HG03521 (cell line): ENCODE measurements around the gene PNMA8A.
"Not testable (repeated sequence)": the region's sequence is repeated elsewhere in the genome, so short reads cannot be mapped to it uniquely, and the experiment has no call there.

Experiments
- ATAC-seq: cut with Tn5 transposase; IDR thresholded peaks from one replicate; pipeline ENCODE4 v1.9.1; 2021; ENCODE audit warnings: mild to moderate bottlenecking, moderate library complexity; ENCODE audit not compliant: unreplicated experiment

Gene PNMA8A

GRCh38 chr19:46469541-46470185 is 1.7 kb downstream of the PNMA8A start:
- ATAC-seq, result no peak

GRCh38 chr19:46466536-46467196 is 4.7 kb downstream of the PNMA8A start:
- ATAC-seq, result no peak

GRCh38 chr19:46463516-46463915 is 7.8 kb downstream of the PNMA8A start:
- ATAC-seq, result no peak

- ATAC-seq, result no peak
Observed at GRCh38 chr19:46461537-46461936, 9.8 kb downstream of the PNMA8A start.

GRCh38 chr19:46460981-46461380 is 10.4 kb downstream of the PNMA8A start:
- no peak for ATAC-seq

- ATAC-seq, result no peak
Observed at GRCh38 chr19:46460055-46460454, 11.3 kb downstream of the PNMA8A start.

- no peak for ATAC-seq
Observed at GRCh38 chr19:46456930-46457329, 14.4 kb downstream of the PNMA8A start.

GRCh38 chr19:46454244-46454643 is 17.1 kb downstream of the PNMA8A start:
- no peak for ATAC-seq

- ATAC-seq, result no peak
Observed at GRCh38 chr19:46453661-46454060, 17.7 kb downstream of the PNMA8A start.

- no peak for ATAC-seq
Observed at GRCh38 chr19:46452186-46452585, 19.2 kb downstream of the PNMA8A start.

- ATAC-seq, result no peak
Observed at GRCh38 chr19:46451352-46451751, 20.0 kb downstream of the PNMA8A start.

GRCh38 chr19:46450737-46451136 is 20.6 kb downstream of the PNMA8A start:
- ATAC-seq, result no peak

- ATAC-seq, result no peak
Observed at GRCh38 chr19:46449228-46449627, 22.1 kb downstream of the PNMA8A start.

- no peak for ATAC-seq
Observed at GRCh38 chr19:46448601-46449000, 22.8 kb downstream of the PNMA8A start.

- no peak for ATAC-seq
Observed at GRCh38 chr19:46447824-46448223, 23.5 kb downstream of the PNMA8A start.

GRCh38 chr19:46447006-46447405 is 24.4 kb downstream of the PNMA8A start:
- ATAC-seq, result no peak

- no peak for ATAC-seq
Observed at GRCh38 chr19:46446021-46446420, 25.3 kb downstream of the PNMA8A start.

GRCh38 chr19:46442808-46443450 is 28.4 kb downstream of the PNMA8A start:
- ATAC-seq, result no peak

GRCh38 chr19:46441866-46442265 is 29.5 kb downstream of the PNMA8A start:
- no peak for ATAC-seq

- ATAC-seq, result not testable (repeated sequence)
Observed at GRCh38 chr19:46435689-46436088, 35.7 kb downstream of the PNMA8A start.

- no peak for ATAC-seq
Observed at GRCh38 chr19:46435009-46435408, 36.4 kb downstream of the PNMA8A start.

- not testable (repeated sequence) for ATAC-seq
Observed at GRCh38 chr19:46433470-46433869, 37.9 kb downstream of the PNMA8A start.
